Fibroblast of gingiva (primary cell): ENCODE measurements around the gene DNASE1.
A peak's percentile ranks its signal among the peaks of the same experiment; 100 is the strongest.
"Not testable (repeated sequence)": the region's sequence is repeated elsewhere in the genome, so short reads cannot be mapped to it uniquely, and the experiment has no call there.

Experiments
- DNase-seq: peaks from one replicate; pipeline ENCODE4 v3.0.0-alpha.2; 2011; ENCODE audit warnings: low read depth

The DNASE1 gene

DNA sequence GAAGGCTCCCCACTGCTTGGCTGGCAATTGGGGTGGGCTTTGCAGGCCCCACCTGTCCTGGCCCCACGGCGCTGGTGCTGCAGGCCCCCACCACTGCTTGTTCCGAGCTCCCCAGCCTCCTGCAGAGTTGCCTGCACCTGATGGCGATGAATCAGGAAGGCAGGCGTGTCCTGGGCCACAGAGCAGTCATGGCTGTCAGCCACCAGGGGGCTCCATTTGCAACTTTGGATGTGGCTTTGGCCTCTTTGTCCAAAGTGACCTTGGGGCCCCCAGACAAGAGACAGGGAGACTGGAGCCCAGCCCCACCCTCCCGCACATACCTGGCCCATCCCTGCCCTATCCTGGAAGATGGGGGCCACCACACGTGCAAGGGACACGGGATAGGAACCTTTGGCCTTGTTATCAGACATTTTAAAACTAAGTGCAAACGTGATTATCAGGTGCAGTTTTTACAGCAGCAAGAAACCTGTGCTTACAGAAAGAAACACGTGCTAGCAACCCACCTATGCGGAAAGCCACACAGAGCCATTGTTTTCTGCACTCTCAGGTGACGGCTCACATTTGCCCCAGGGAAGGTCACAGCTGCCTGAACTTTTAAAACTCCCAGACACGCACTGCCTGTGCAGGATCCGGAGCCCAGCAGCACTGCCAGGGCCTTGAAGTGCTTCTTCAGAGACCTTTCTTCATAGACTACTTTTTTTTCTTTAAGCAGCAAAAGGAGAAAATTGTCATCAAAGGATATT, at the start of gene DNASE1:
Gene DNASE1 (plus strand): TSS at position 443 of the 743 bp plus-strand sequence. CDS start 683 bp downstream, outside the sequence.
- DNase-seq: peak; percentile 40

GRCh38 chr16:3606441-3606840, 48.0 kb upstream of the DNASE1 start:
- no peak for DNase-seq

GRCh38 chr16:3607161-3607560, 47.3 kb upstream of the DNASE1 start:
- DNase-seq: no peak

GRCh38 chr16:3607634-3608033, 46.9 kb upstream of the DNASE1 start:
- no peak for DNase-seq

DNA sequence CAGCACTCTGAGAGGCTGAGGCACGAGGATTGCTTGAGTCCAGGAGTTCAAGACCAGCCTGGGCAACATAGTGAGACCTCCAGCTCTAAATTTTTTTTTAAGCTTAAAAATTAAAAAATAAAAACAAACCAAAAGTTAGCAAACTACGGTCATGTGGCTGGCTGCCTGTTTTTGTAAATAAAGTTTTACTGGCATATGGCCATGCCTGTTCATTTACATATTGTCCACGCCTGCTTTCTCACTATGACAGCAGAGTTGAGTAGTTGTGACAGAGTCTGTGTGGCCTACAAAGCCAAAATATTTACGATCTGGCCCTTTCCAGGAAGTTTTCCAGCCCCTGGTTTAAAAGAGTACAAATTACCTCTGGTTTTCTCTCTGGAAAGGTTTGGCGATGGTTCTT, 46.4 kb upstream of the DNASE1 start:
- DNase-seq: no peak

DNA sequence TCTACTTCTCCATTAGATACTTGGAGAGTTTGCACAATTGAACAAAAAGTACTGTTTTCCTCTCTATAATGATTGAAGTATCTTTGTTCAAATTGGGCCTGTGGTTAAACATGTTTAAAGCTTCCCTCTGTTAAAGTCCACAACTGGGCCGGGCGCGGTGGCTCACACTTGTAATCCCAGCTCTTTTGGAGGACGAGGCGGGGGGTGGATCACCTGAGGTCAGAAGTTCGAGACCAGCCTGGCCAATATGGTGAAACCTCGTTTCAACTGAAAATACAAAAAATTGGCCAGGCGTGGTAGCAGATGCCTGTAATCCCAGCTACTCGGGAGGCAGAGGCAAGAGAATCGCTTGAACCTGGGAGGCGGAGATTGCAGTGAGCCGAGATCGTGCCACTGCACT, 45.5 kb upstream of the DNASE1 start:
- DNase-seq: not testable (repeated sequence)

DNA sequence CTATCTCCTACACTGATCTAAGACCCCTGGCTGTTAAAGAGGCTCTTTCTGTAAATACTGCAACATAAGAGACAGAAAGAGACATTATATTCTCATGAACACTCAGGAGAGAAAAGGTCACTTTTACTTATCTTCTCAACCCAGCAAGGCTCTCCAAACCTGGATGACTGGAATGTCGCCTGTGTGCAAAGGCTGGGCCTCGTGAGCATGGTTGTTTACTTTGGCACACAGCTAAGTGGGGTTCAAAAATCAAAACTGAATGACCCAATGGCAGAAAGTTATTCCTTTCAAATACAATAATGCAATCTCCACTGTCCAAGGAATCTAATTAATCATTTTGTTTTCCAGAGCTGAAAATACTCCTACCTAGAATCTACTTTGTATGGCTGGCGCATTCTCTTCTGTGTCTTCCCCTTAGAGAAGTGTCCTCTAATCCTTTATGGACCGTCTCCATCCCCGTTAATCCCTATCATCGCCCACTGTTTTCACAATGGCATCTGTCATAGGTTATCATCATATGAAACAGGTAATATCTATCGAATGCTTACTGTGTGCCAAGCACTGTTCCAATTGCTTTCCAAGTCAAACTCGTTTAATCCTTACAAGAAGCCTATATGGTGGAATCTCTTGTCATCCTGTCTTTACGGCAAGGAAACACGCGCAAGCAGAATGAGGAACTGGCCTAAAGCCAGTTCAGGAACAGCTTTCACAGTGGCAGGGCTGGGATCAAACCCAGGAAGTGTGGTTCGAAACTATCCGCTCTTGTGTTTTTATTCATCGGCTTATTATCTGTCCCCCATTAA, 44.4 kb upstream of the DNASE1 start:
- no peak for DNase-seq

- DNase-seq: no peak
Observed at GRCh38 chr16:3610698-3611145, 43.8 kb upstream of the DNASE1 start.

- DNase-seq: peak; percentile 85
Observed at GRCh38 chr16:3611146-3611975, 43.1 kb upstream of the DNASE1 start, which contains the start of gene SLX4. SLX4 (minus strand) TSS chr16:3611606; CDS start chr16:3608964, 2,642 bp downstream.

DNA sequence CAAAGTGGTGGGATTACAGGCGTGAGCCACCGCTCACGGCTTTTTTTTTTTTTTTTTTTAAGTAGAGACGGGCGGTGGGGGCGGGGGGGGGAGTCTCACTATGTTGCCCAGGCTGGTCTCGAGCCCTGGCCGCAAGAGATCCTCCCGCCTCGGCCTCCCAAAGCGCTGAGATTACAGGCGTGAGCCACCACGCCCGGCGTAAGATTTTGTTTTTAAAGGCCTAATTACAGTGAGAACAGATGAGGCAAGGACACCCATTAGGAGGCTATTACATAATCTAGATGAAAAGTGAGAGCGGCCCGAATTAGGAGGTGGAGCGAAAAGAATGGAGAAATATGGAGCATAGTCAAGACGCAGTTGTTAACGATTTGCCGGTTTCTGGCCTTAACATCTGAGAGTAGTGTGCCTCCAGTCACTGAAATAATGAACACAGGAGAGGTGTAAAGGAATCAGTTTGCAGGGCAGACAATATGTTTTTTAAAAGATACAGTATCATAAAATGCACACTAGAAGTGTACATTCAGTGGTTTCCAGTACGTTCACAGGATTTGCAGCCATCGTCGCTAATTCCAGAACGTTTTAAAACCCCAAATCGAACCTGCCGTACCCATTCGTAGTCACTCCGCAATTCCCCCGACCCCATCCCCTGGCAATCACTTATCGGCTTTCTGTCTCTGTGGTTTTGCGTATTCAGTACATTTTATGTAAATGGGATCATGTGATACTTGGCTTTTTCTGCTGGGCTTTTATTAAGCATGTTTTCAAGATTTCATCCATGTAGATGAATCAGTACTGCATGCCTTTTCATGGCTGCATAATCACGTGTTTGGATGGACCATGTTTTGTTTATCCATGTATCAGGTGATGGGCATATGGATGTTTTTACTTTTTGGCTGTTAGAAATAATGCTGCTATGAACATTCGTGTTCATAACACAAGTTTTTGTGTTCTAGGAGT, 41.7 kb upstream of the DNASE1 start:
- no peak for DNase-seq

GRCh38 chr16:3618769-3619141, 35.7 kb upstream of the DNASE1 start:
- DNase-seq: no peak

DNA sequence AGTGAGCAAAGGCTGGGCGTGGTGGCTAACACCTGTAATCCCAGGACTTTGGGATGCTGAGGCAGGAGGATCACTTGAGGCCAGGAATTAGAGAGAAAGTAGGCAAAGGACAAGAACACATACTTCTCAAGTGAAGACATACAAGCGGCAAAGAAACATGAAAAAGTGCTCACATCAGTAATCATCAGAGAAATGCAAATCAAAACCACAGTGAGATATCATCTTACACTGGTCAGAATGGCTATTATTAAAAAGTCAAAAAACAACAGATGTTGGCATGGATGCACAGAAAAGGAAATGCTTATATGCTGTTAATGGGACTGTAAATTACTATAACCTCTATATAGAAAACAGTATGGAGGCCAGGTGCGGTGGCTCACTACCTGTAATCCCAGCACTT, 30.8 kb upstream of the DNASE1 start:
- peak; percentile 48 for DNase-seq

GRCh38 chr16:3625331-3625730, 29.2 kb upstream of the DNASE1 start:
- DNase-seq: no peak

- no peak for DNase-seq
Observed at GRCh38 chr16:3625911-3626732, 28.4 kb upstream of the DNASE1 start.

DNA sequence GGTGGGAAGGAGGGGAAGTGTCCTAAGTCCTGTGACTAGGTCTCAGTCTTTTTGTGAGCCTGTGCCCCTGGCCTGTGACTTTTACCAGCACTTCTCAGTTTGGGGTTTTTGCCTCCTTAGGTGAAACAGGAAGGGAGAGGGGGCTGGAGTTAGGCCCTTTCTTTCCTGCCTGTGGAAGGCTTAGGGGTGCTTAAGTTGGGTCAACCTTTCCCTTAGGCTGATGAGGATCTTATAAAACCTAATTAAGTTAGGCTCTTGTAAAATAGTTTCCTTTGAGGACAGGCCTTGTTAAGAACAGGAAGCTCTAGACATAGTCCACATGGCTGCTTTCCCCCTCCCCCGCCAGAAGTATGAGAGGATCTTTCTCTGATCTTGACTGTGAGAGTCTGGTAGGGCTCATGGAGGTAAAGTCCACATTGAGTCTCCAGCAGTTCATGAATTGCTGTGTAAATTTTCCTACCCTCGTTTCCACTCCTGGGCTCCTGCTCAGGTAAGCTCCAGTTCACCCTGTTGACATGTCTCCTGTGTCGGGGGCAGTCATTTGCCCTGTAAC, 17.0 kb upstream of the DNASE1 start:
- no peak for DNase-seq

DNA sequence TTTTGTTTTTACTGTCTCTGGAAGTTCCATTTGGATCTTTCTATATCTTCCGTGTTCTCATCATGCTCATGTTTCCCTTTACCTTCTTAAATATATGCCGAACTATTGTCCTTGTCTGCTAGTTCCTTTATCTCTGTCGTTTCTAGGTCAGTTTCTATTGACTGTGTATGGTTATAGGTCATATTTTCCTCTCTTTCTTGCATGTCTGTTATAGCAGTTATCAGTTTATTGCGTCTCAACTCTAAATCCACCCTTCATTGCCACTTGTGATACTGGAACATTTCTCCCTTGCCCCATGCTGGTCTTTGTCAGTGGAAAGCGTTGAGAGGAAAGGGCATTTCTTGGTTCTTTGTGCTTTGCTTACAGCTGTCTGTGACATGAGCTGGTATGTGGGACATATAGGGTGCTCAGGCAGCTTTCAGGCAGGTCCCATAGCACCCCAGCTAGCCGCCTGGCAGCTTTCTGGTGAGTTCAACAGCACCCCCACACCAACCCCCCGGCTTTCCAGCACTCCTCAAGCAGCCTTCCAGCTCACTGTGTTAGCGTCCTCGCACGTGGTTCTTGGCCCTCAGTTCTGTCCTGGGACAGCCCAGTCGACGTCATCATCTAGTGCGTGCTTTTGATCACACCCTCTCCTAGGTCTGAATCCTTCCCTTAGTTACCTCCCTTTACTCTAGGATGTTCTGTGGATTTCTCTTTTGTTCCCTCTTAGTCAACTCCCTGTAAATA, 15.4 kb upstream of the DNASE1 start:
- DNase-seq: no peak

- DNase-seq: no peak
Observed at GRCh38 chr16:3640207-3640606, 14.3 kb upstream of the DNASE1 start.

GRCh38 chr16:3640632-3641501, 13.6 kb upstream of the DNASE1 start:
- no peak for DNase-seq
